KMS-11 (cell line): ENCODE measurements around the gene ASPHD2.

Experiments used
- H2AFZ ChIP-seq: fragments of 200-600 bp; sonication (generic); 2 replicates; pipeline ENCODE4 v1.6.1; 2016; ENCODE audit warnings: antibody characterized with exemption, mixed run types, low read depth
- H3K27ac ChIP-seq: fragments of 200-600 bp; sonication (generic); 2 replicates; pipeline ENCODE4 v1.6.1; 2016; ENCODE audit warnings: mild to moderate bottlenecking, mixed run types
- H3K27me3 ChIP-seq: fragments of 200-600 bp; sonication (generic); 2 replicates; pipeline ENCODE4 v1.6.1; 2017; ENCODE audit warnings: mild to moderate bottlenecking, low read depth, mixed run types, moderate library complexity; ENCODE audit not compliant: insufficient read depth
- H3K36me3 ChIP-seq: fragments of 200-600 bp; sonication (generic); 2 replicates; pipeline ENCODE4 v1.6.1; 2017; ENCODE audit warnings: mild to moderate bottlenecking, mixed run types; ENCODE audit not compliant: insufficient read depth
- H3K4me1 ChIP-seq: fragments of 200-600 bp; sonication (generic); 2 replicates; pipeline ENCODE4 v1.6.1; 2016; ENCODE audit warnings: mild to moderate bottlenecking, low read depth, mixed run types; ENCODE audit not compliant: poor library complexity, severe bottlenecking
- H3K4me2 ChIP-seq: fragments of 200-600 bp; sonication (generic); 2 replicates; pipeline ENCODE4 v1.7.0; 2016; ENCODE audit warnings: mild to moderate bottlenecking, mixed run types
- H3K4me3 ChIP-seq: fragments of 200-600 bp; sonication (generic); IDR thresholded peaks from 2 replicates; pipeline ENCODE4 v1.6.1; 2017; ENCODE audit warnings: low read depth, low read length, mixed read lengths; ENCODE audit not compliant: insufficient read depth
- H3K79me2 ChIP-seq: fragments of 200-600 bp; sonication (generic); 2 replicates; pipeline ENCODE4 v1.6.1; 2016; ENCODE audit warnings: low read depth, mixed run types; ENCODE audit not compliant: insufficient read depth
- H3K9ac ChIP-seq: fragments of 200-600 bp; sonication (generic); 2 replicates; pipeline ENCODE4 v1.6.1; 2016; ENCODE audit warnings: mild to moderate bottlenecking, mixed run types
- H4K20me1 ChIP-seq: fragments of 200-600 bp; sonication (generic); 2 replicates; pipeline ENCODE4 v1.6.1; 2016; ENCODE audit warnings: mild to moderate bottlenecking, mixed run types; ENCODE audit not compliant: insufficient read depth
- CTCF ChIP-seq: fragments of 200-600 bp; sonication (generic); conservative IDR thresholded peaks from 2 replicates; pipeline ENCODE4 v1.6.1; 2017; ENCODE audit warnings: low read depth, mild to moderate bottlenecking, antibody characterized with exemption, low read length, moderate library complexity, mixed read lengths

ASPHD2 gene

GRCh38 chr22:26394777-26395176, 34.3 kb upstream of the ASPHD2 start:
- no peak overlapping the region for H3K9ac ChIP-seq
- no peaks in the 10 kb centered on the region for H4K20me1 ChIP-seq
- H3K4me3 ChIP-seq = no peak overlapping the region
- no peaks in the 10 kb centered on the region for H3K79me2 ChIP-seq
- no peak overlapping the region for H3K27ac ChIP-seq
- no peaks in the 10 kb centered on the region for H3K4me1 ChIP-seq
- H3K27me3 ChIP-seq = no peaks in the 10 kb centered on the region
- H3K36me3 ChIP-seq = no peaks in the 10 kb centered on the region
- TF ChIP-seq CTCF = no peak
- H3K4me2 ChIP-seq = no peak overlapping the region
- no peak overlapping the region for H2AFZ ChIP-seq

- Histone ChIP-seq H3K4me1 (no peaks in the 10 kb centered on the region), H3K79me2 (no peaks in the 10 kb centered on the region), H3K36me3 (no peaks in the 10 kb centered on the region), H4K20me1 (no peaks in the 10 kb centered on the region), H2AFZ (no peak overlapping the region), H3K27ac (no peak overlapping the region), H3K27me3 (no peaks in the 10 kb centered on the region), H3K9ac (no peak overlapping the region), H3K4me3 (no peak overlapping the region), H3K4me2 (no peak overlapping the region)
- TF ChIP-seq CTCF = no peak
Measured at GRCh38 chr22:26395926-26396325, 33.1 kb upstream of the ASPHD2 start.

GRCh38 chr22:26398741-26399153, 30.3 kb upstream of the ASPHD2 start:
- Histone ChIP-seq H4K20me1 (no peaks in the 10 kb centered on the region), H3K79me2 (no peaks in the 10 kb centered on the region), H3K9ac (no peak overlapping the region), H3K4me2 (no peak overlapping the region), H3K4me3 (no peak overlapping the region), H2AFZ (no peak overlapping the region), H3K27ac (no peak overlapping the region), H3K36me3 (no peaks in the 10 kb centered on the region), H3K4me1 (no peaks in the 10 kb centered on the region), H3K27me3 (no peaks in the 10 kb centered on the region)
- TF ChIP-seq CTCF = peak; percentile 50; the same call in 1 of the 2 replicates

GRCh38 chr22:26399289-26399688, 29.8 kb upstream of the ASPHD2 start:
- Histone ChIP-seq H3K4me1 (no peaks in the 10 kb centered on the region), H3K9ac (no peak overlapping the region), H2AFZ (no peak overlapping the region), H3K4me2 (no peak overlapping the region), H4K20me1 (no peaks in the 10 kb centered on the region), H3K27me3 (no peaks in the 10 kb centered on the region), H3K27ac (no peak overlapping the region), H3K79me2 (no peaks in the 10 kb centered on the region), H3K36me3 (no peaks in the 10 kb centered on the region), H3K4me3 (no peak overlapping the region)
- no peak for TF ChIP-seq CTCF
